ENCODE data around the gene AMIGO3.
"Not testable (repeated sequence)": the region's sequence is repeated elsewhere in the genome, so short reads cannot be mapped to it uniquely, and the experiment has no call there.

The AMIGO3 gene

GRCh38 chr3:49706456-49707112 is 12.9 kb downstream of the AMIGO3 start:
- DNase-seq = no peak

- DNase-seq = no peak
Measured at GRCh38 chr3:49705390-49705960, 14.0 kb downstream of the AMIGO3 start.

GRCh38 chr3:49704629-49705028 is 14.9 kb downstream of the AMIGO3 start:
- no peak for DNase-seq

- DNase-seq = no peak
Measured at GRCh38 chr3:49703956-49704355, 15.5 kb downstream of the AMIGO3 start.

GRCh38 chr3:49703443-49703927 is 16.0 kb downstream of the AMIGO3 start:
- peak; percentile 70 for DNase-seq

GRCh38 chr3:49702672-49703071 is 16.8 kb downstream of the AMIGO3 start:
- no peak for DNase-seq

- no peak for DNase-seq
Measured at GRCh38 chr3:49701388-49702077, 18.0 kb downstream of the AMIGO3 start.

- no peak for DNase-seq
Measured at GRCh38 chr3:49700453-49701128, 18.9 kb downstream of the AMIGO3 start.

GRCh38 chr3:49700014-49700413 is 19.5 kb downstream of the AMIGO3 start:
- DNase-seq = no peak

GRCh38 chr3:49699281-49699979 is 20.1 kb downstream of the AMIGO3 start:
- no peak for DNase-seq

GRCh38 chr3:49695350-49696015 is 24.0 kb downstream of the AMIGO3 start:
- not testable (repeated sequence) for DNase-seq

GRCh38 chr3:49694409-49695070 is 24.9 kb downstream of the AMIGO3 start:
- not testable (repeated sequence) for DNase-seq

- not testable (repeated sequence) for DNase-seq
Measured at GRCh38 chr3:49691481-49691880, 28.0 kb downstream of the AMIGO3 start.

GRCh38 chr3:49690856-49691255 is 28.6 kb downstream of the AMIGO3 start:
- DNase-seq = not testable (repeated sequence)

GRCh38 chr3:49689908-49690624 is 29.4 kb downstream of the AMIGO3 start:
- not testable (repeated sequence) for DNase-seq

- DNase-seq = peak; percentile 92
Measured at GRCh38 chr3:49689046-49689907, 30.2 kb downstream of the AMIGO3 start, which contains the start of the genes MST1 and RNF123. Gene MST1, minus strand, starts transcription at chr3:49689474. Its CDS starts 783 bp downstream, at chr3:49688691. Gene RNF123, plus strand, starts transcription at chr3:49689557. Its CDS starts 1,609 bp downstream, at chr3:49691166.

GRCh38 chr3:49688338-49689045 is 31.0 kb downstream of the AMIGO3 start:
- DNase-seq = not testable (repeated sequence)

GRCh38 chr3:49687424-49687795 is 32.1 kb downstream of the AMIGO3 start:
- DNase-seq = not testable (repeated sequence)

Data from stimulated activated CD4-positive, alpha-beta T cell treated with anti-CD3 and anti-CD28 coated beads, Interleukin-1b, Interleukin-23, amount 100 ng/mL, for 48 hours (primary cell).